PC-3 (cell line): ENCODE measurements around the gene CATSPERB. TPM values are rescaled to one million over a fixed set of nuclear protein-coding genes. Genes with fewer than 3 reads are reported as not detected.

Experiments used
- ATAC-seq: fragments of 200-7000 bp; cut with Tn5 transposase; 2 replicates; pipeline ENCODE4 v1.9.1; 2020; ENCODE audit warnings: mild to moderate bottlenecking, moderate library complexity
- BruUV-seq: library from RNA; stranded (reverse); fragments of 400-500 nt; replicated peaks from 2 replicates; lab custom pipeline; 2021; lab: Mats Ljungman, UMichigan
- CTCF ChIA-PET: fragments of 300-600 bp; sonication (Branson Sonifier 250); formaldehyde crosslinking; loops from one replicate; lab custom pipeline; 2022; ENCODE audit warnings: antibody characterized with exemption; lab: Charles Lee
- POLR2A ChIA-PET: fragments of 300-600 bp; sonication (Branson Sonifier 250); formaldehyde crosslinking; loops from one replicate; lab custom pipeline; 2022; ENCODE audit warnings: antibody characterized with exemption; ENCODE audit not compliant: unreplicated experiment; lab: Charles Lee
- DNase-seq: peaks from one replicate; pipeline ENCODE4 v3.0.0-alpha.2; 2015
- H2AFZ ChIP-seq: fragments of 300-600 bp; sonication (generic); 2 replicates; pipeline ENCODE4 v1.6.0; 2016; ENCODE audit warnings: antibody characterized with exemption, low read length
- H3F3A ChIP-seq: fragments of 300-600 bp; sonication (generic); one replicate; pipeline ENCODE4 v1.6.0; 2017; ENCODE audit warnings: antibody characterized with exemption, low read length, control low read depth, mild to moderate bottlenecking; ENCODE audit not compliant: unreplicated experiment
- H3K27ac ChIP-seq: fragments of 300-600 bp; sonication (generic); 2 replicates; pipeline ENCODE4 v1.5.1; 2016; ENCODE audit warnings: mild to moderate bottlenecking, low read length
- H3K27me3 ChIP-seq: fragments of 300-600 bp; sonication (generic); 2 replicates; pipeline ENCODE4 v1.6.1; 2016; ENCODE audit warnings: low read length, mixed read lengths
- H3K36me3 ChIP-seq: fragments of 300-600 bp; sonication (generic); 2 replicates; pipeline ENCODE4 v1.6.1; 2016; ENCODE audit warnings: low read depth, mixed run types, low read length, mixed read lengths
- H3K4me1 ChIP-seq: fragments of 300-600 bp; sonication (generic); 2 replicates; pipeline ENCODE4 v1.5.1; 2016; ENCODE audit warnings: low read length; ENCODE audit not compliant: insufficient read depth
- H3K4me2 ChIP-seq: fragments of 300-600 bp; sonication (generic); 2 replicates; pipeline ENCODE4 v1.6.0; 2016; ENCODE audit warnings: low read length
- H3K4me3 ChIP-seq: fragments of 300-600 bp; sonication (generic); 2 replicates; pipeline ENCODE4 v1.5.1; 2016; ENCODE audit warnings: mild to moderate bottlenecking, low read length, mixed read lengths
- H3K79me2 ChIP-seq: fragments of 300-600 bp; sonication (generic); 2 replicates; pipeline ENCODE4 v1.6.1; 2017; ENCODE audit warnings: low read length, mixed read lengths
- H3K9ac ChIP-seq: fragments of 300-600 bp; sonication (generic); 2 replicates; pipeline ENCODE4 v1.6.0; 2016; ENCODE audit warnings: mild to moderate bottlenecking, low read length
- H3K9me2 ChIP-seq: fragments of 300-600 bp; sonication (generic); replicated peaks from 2 replicates; pipeline ENCODE4 v1.6.1; 2016; ENCODE audit warnings: mixed run types, low read length, mixed read lengths
- H3K9me3 ChIP-seq: fragments of 300-600 bp; sonication (generic); 2 replicates; pipeline ENCODE4 v1.6.1; 2016; ENCODE audit warnings: low read length, mixed read lengths
- H4K20me1 ChIP-seq: fragments of 300-600 bp; sonication (generic); 2 replicates; pipeline ENCODE4 v1.6.1; 2016; ENCODE audit warnings: low read length, mixed read lengths
- CTCF ChIP-seq: fragments of 300-600 bp; sonication (generic); conservative IDR thresholded peaks from 2 replicates; pipeline ENCODE4 v1.5.1; 2017; ENCODE audit warnings: antibody characterized with exemption, low read depth, mild to moderate bottlenecking, low read length
- EZH2 ChIP-seq: fragments of 300-600 bp; sonication (generic); IDR thresholded peaks from one replicate; pipeline ENCODE4 v1.6.1; 2017; ENCODE audit warnings: antibody characterized with exemption, mild to moderate bottlenecking, low read length; ENCODE audit not compliant: unreplicated experiment
- EZH2phosphoT487 ChIP-seq: fragments of 300-600 bp; sonication (generic); IDR thresholded peaks from 2 replicates; pipeline ENCODE4 v1.6.1; 2018; ENCODE audit warnings: mild to moderate bottlenecking, antibody characterized with exemption, low read length, borderline replicate concordance
- intact Hi-C: fragments of 100-400 bp; cut with micrococcal nuclease; formaldehyde crosslinking; loops from 2 replicates; pipeline ENCODE4 v1.9.0; 2023
- total RNA-seq: library from RNA; depleted of rRNA; stranded (reverse); fragments of >200 nt; gene quantifications from 2 replicates; pipeline ENCODE4 v1.2.3, GENCODE V29; 2014

CATSPERB gene
- total RNA-seq, 1 experiment from 2014 or later: not detected

- Histone ChIP-seq H3K27me3 (peaks cover 45% of the 10 kb centered on the region), H3K9me3 (no peaks in the 10 kb centered on the region), H3K36me3 (no peaks in the 10 kb centered on the region), H4K20me1 (no peaks in the 10 kb centered on the region), H3K79me2 (no peaks in the 10 kb centered on the region), H3K9me2 (no peaks in the 10 kb centered on the region), H3F3A (no peaks in the 10 kb centered on the region), H2AFZ (no peak overlapping the region), H3K27ac (no peak overlapping the region), H3K4me3 (no peak overlapping the region), H3K4me1 (no peaks in the 10 kb centered on the region; the same call in 1 of the 2 replicates), H3K4me2 (no peak overlapping the region), H3K9ac (no peak overlapping the region)
- no peak for ATAC-seq
- TF ChIP-seq CTCF (no peak), EZH2phosphoT487 (no peak), EZH2 (no peak)
- intact Hi-C loops: no loop called here
- ChIA-PET CTCF (no interaction called here), POLR2A (no interaction called here)
- BruUV-seq: no TSS peak
- no peak for DNase-seq
Observed at GRCh38 chr14:91729756-91730155, 2.1 kb downstream of the CATSPERB start.

GRCh38 chr14:91728616-91729183 is 3.2 kb downstream of the CATSPERB start:
- no TSS peak for BruUV-seq

More at GRCh38 chr14:91728616-91729183, 3.2 kb downstream of the CATSPERB start:
- Histone ChIP-seq H3K4me3 (no peak overlapping the region), H3F3A (no peaks in the 10 kb centered on the region), H3K27ac (no peak overlapping the region), H3K79me2 (no peaks in the 10 kb centered on the region), H4K20me1 (no peaks in the 10 kb centered on the region), H3K4me1 (no peaks in the 10 kb centered on the region; the same call in 1 of the 2 replicates), H3K36me3 (no peaks in the 10 kb centered on the region), H3K9ac (no peak overlapping the region), H2AFZ (no peak overlapping the region), H3K9me2 (no peaks in the 10 kb centered on the region), H3K27me3 (peaks cover 49% of the 10 kb centered on the region), H3K9me3 (no peaks in the 10 kb centered on the region), H3K4me2 (no peak overlapping the region)
- no peak for DNase-seq
- CTCF ChIA-PET: no interaction called here
- no peak for ATAC-seq
- intact Hi-C loops: no loop called here
- TF ChIP-seq EZH2phosphoT487 (no peak), CTCF (no peak), EZH2 (no peak)
- POLR2A ChIA-PET: no interaction called here
